Measurements from ENCODE around the gene PBX3.
A peak's percentile ranks its signal among the peaks of the same experiment; 100 is the strongest.

Gene PBX3

GRCh38 chr9:125956102-125956501 is 208.9 kb downstream of the PBX3 start:
- DNase-seq = no peak

GRCh38 chr9:125959315-125959714 is 212.1 kb downstream of the PBX3 start:
- no peak for DNase-seq

GRCh38 chr9:125959951-125960619 is 212.9 kb downstream of the PBX3 start:
- no peak for DNase-seq

- DNase-seq = no peak
Measured at GRCh38 chr9:125960626-125961025, 213.5 kb downstream of the PBX3 start.

- no peak for DNase-seq
Measured at GRCh38 chr9:125961072-125961471, 213.9 kb downstream of the PBX3 start.

GRCh38 chr9:125963932-125964331 is 216.8 kb downstream of the PBX3 start:
- no peak for DNase-seq

GRCh38 chr9:125964702-125965225 is 217.6 kb downstream of the PBX3 start:
- no peak for DNase-seq

- DNase-seq = no peak
Measured at GRCh38 chr9:125965477-125965876, 218.3 kb downstream of the PBX3 start.

- no peak for DNase-seq
Measured at GRCh38 chr9:125966466-125966865, 219.3 kb downstream of the PBX3 start.

- no peak for DNase-seq
Measured at GRCh38 chr9:125966959-125967711, 220.0 kb downstream of the PBX3 start.

- no peak for DNase-seq
Measured at GRCh38 chr9:125968714-125969374, 221.7 kb downstream of the PBX3 start.

GRCh38 chr9:125969462-125969861 is 222.3 kb downstream of the PBX3 start:
- no peak for DNase-seq

GRCh38 chr9:125969868-125970267 is 222.7 kb downstream of the PBX3 start:
- no peak for DNase-seq

- no peak for DNase-seq
Measured at GRCh38 chr9:125970340-125970739, 223.2 kb downstream of the PBX3 start.

GRCh38 chr9:125971050-125971449 is 223.9 kb downstream of the PBX3 start:
- no peak for DNase-seq

GRCh38 chr9:125972012-125972729 is 225.0 kb downstream of the PBX3 start:
- DNase-seq = no peak

- DNase-seq = no peak
Measured at GRCh38 chr9:125973547-125973946, 226.4 kb downstream of the PBX3 start.

- no peak for DNase-seq
Measured at GRCh38 chr9:125974705-125975104, 227.5 kb downstream of the PBX3 start.

- no peak for DNase-seq
Measured at GRCh38 chr9:125977223-125977622, 230.1 kb downstream of the PBX3 start.

- DNase-seq = no peak
Measured at GRCh38 chr9:125979383-125979782, 232.2 kb downstream of the PBX3 start.

- no peak for DNase-seq
Measured at GRCh38 chr9:125982798-125983406, 235.7 kb downstream of the PBX3 start.

GRCh38 chr9:125983681-125984080 is 236.5 kb downstream of the PBX3 start:
- DNase-seq = no peak

- DNase-seq = peak; percentile 2
Measured at GRCh38 chr9:125984461-125984860, 237.3 kb downstream of the PBX3 start.

Data from activated T-cell treated with anti-CD3 and anti-CD28 coated beads, Interleukin-2, amount 50 U/mL, for 1 hour (primary cell).